Astrocyte (in vitro differentiated cells and primary cell): ENCODE results near the gene COMMD8.

Source experiments
- EZH2 ChIP-seq: IDR thresholded peaks from 2 replicates; pipeline ENCODE4 v1.6.1; 2012; ENCODE audit warnings: mild to moderate bottlenecking, low read length, inconsistent platforms; ENCODE audit not compliant: insufficient read depth
- TF ChIP-seq, protein P1 (sequence below): IDR thresholded peaks from 2 replicates; pipeline ENCODE4 v1.5.1; 2011; ENCODE audit warnings: low read depth, mild to moderate bottlenecking, inconsistent platforms, low read length, moderate library complexity; ENCODE audit not compliant: insufficient read depth

DNA sequence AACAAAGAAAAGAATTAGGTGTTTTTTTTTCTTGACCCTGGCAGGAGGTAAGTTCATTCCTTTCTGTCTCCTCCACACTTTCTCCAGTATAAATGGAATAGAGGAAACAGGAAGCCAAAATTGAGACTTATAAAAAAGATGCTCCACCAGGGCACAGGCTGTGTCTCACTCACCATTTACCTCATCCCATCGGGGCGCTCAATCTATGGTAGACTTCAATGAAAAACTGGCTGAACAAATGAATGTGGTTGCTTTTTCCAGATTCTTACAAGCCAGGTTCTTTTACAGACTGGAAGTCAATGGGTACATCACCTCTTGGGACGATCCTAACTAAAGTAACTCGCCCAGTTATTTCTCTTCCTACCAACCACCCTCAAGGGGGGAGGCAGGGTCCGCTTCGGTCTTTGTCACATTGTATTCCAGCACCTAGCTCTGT is 685 bp downstream of the COMMD8 start:
- TF ChIP-seq, protein P1, sequence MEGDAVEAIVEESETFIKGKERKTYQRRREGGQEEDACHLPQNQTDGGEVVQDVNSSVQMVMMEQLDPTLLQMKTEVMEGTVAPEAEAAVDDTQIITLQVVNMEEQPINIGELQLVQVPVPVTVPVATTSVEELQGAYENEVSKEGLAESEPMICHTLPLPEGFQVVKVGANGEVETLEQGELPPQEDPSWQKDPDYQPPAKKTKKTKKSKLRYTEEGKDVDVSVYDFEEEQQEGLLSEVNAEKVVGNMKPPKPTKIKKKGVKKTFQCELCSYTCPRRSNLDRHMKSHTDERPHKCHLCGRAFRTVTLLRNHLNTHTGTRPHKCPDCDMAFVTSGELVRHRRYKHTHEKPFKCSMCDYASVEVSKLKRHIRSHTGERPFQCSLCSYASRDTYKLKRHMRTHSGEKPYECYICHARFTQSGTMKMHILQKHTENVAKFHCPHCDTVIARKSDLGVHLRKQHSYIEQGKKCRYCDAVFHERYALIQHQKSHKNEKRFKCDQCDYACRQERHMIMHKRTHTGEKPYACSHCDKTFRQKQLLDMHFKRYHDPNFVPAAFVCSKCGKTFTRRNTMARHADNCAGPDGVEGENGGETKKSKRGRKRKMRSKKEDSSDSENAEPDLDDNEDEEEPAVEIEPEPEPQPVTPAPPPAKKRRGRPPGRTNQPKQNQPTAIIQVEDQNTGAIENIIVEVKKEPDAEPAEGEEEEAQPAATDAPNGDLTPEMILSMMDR: no peak
- no peak for TF ChIP-seq EZH2
